H9 (cell line): ENCODE data around the gene RNF214. TPM values are rescaled to one million over a fixed set of nuclear protein-coding genes. Genes with fewer than 3 reads are reported as not detected.
"Not testable (repeated sequence)": the region's sequence is repeated elsewhere in the genome, so short reads cannot be mapped to it uniquely, and the experiment has no call there.

Experiments used
- DNase-seq: peaks from one replicate; pipeline ENCODE4 v3.0.0-alpha.2; 2017
- H2AFZ ChIP-seq: one replicate; pipeline ENCODE4 v1.6.1; 2013; ENCODE audit warnings: mild to moderate bottlenecking, low read length, control low read depth, moderate library complexity
- H2AK5ac ChIP-seq: 2 replicates; pipeline ENCODE4 v1.6.1; 2013; ENCODE audit warnings: low read length, control low read depth, mixed read lengths; ENCODE audit not compliant: insufficient read length
- H2BK120ac ChIP-seq: one replicate; pipeline ENCODE4 v1.6.1; 2013; ENCODE audit warnings: low read depth, mild to moderate bottlenecking, low read length, control low read depth, inconsistent platforms; ENCODE audit not compliant: poor library complexity, severe bottlenecking
- H2BK12ac ChIP-seq: 2 replicates; pipeline ENCODE4 v1.6.1; 2013; ENCODE audit warnings: low read length, control low read depth, mixed read lengths, low read depth; ENCODE audit not compliant: insufficient read length
- H2BK15ac ChIP-seq: 2 replicates; pipeline ENCODE4 v1.6.1; 2013; ENCODE audit warnings: low read depth, low read length, control low read depth
- H2BK20ac ChIP-seq: one replicate; pipeline ENCODE4 v1.6.1; 2013; ENCODE audit warnings: low read depth, mild to moderate bottlenecking, low read length, control low read depth, inconsistent platforms; ENCODE audit not compliant: poor library complexity, severe bottlenecking
- H2BK5ac ChIP-seq: 2 replicates; pipeline ENCODE4 v1.6.1; 2013; ENCODE audit warnings: low read length, control low read depth, mixed read lengths; ENCODE audit not compliant: insufficient read length
- H3K14ac ChIP-seq: 2 replicates; pipeline ENCODE4 v1.6.1; 2013; ENCODE audit warnings: low read length, control low read depth; ENCODE audit not compliant: insufficient read depth
- H3K18ac ChIP-seq: 2 replicates; pipeline ENCODE4 v1.6.1; 2013; ENCODE audit warnings: low read depth, mild to moderate bottlenecking, mixed read lengths, low read length, control low read depth; ENCODE audit not compliant: insufficient read length
- H3K23ac ChIP-seq: 2 replicates; pipeline ENCODE4 v1.6.1; 2013; ENCODE audit warnings: low read length, control low read depth, mixed read lengths, low read depth; ENCODE audit not compliant: insufficient read length
- H3K23me2 ChIP-seq: 2 replicates; pipeline ENCODE4 v1.6.1; 2013; ENCODE audit warnings: low read depth, mild to moderate bottlenecking, mixed read lengths, low read length, control low read depth; ENCODE audit not compliant: insufficient read length, poor library complexity, severe bottlenecking
- H3K27ac ChIP-seq: 2 replicates; pipeline ENCODE4 v1.5.1; 2013; ENCODE audit warnings: low read length, control low read depth, mixed read lengths, low read depth; ENCODE audit not compliant: insufficient read length
- H3K27me3 ChIP-seq: 2 replicates; pipeline ENCODE4 v1.6.1; 2013; ENCODE audit warnings: low read length, control low read depth, inconsistent platforms; ENCODE audit not compliant: insufficient read depth
- H3K4ac ChIP-seq: 2 replicates; pipeline ENCODE4 v1.6.1; 2013; ENCODE audit warnings: low read depth, mild to moderate bottlenecking, control low read depth, inconsistent platforms, low read length, moderate library complexity
- H3K4me1 ChIP-seq: 2 replicates; pipeline ENCODE4 v1.6.1; 2013; ENCODE audit warnings: low read length, control low read depth, inconsistent platforms; ENCODE audit not compliant: insufficient read depth
- H3K4me2 ChIP-seq: 2 replicates; pipeline ENCODE4 v1.6.1; 2013; ENCODE audit warnings: low read length, control low read depth, mixed read lengths; ENCODE audit not compliant: insufficient read length, insufficient read depth
- H3K56ac ChIP-seq: 2 replicates; pipeline ENCODE4 v1.6.1; 2013; ENCODE audit warnings: low read depth, mild to moderate bottlenecking, mixed read lengths, low read length, control low read depth; ENCODE audit not compliant: insufficient read length
- H3K79me1 ChIP-seq: 2 replicates; pipeline ENCODE4 v1.6.1; 2013; ENCODE audit warnings: low read depth, mild to moderate bottlenecking, moderate library complexity, low read length, control low read depth, inconsistent platforms; ENCODE audit not compliant: insufficient read depth, poor library complexity, severe bottlenecking
- H3K79me2 ChIP-seq: 2 replicates; pipeline ENCODE4 v1.6.1; 2013; ENCODE audit warnings: low read length, control low read depth, inconsistent platforms; ENCODE audit not compliant: insufficient read depth
- H3K9ac ChIP-seq: 2 replicates; pipeline ENCODE4 v1.6.1; 2013; ENCODE audit warnings: low read length, control low read depth, mixed read lengths; ENCODE audit not compliant: insufficient read length; ENCODE audit errors: extremely low read depth
- H3K9me3 ChIP-seq: one replicate; pipeline ENCODE4 v1.6.1; 2013; ENCODE audit warnings: low read depth, low read length, inconsistent platforms; ENCODE audit not compliant: control insufficient read depth
- H3T11ph ChIP-seq: one replicate; pipeline ENCODE4 v1.6.1; 2013; ENCODE audit warnings: mild to moderate bottlenecking, low read length, control low read depth, inconsistent platforms
- H4K20me1 ChIP-seq: one replicate; pipeline ENCODE4 v1.6.1; 2013; ENCODE audit not compliant: control insufficient read depth, insufficient read length, insufficient read depth
- H4K5ac ChIP-seq: 2 replicates; pipeline ENCODE4 v1.6.1; 2013; ENCODE audit warnings: low read depth, mild to moderate bottlenecking, mixed read lengths, low read length, control low read depth; ENCODE audit not compliant: insufficient read length
- H4K8ac ChIP-seq: replicated peaks from 2 replicates; pipeline ENCODE4 v1.6.1; 2013; ENCODE audit warnings: low read length, control low read depth, mixed read lengths, low read depth; ENCODE audit not compliant: insufficient read length
- H4K91ac ChIP-seq: 2 replicates; pipeline ENCODE4 v1.6.1; 2013; ENCODE audit warnings: low read depth, mild to moderate bottlenecking, moderate library complexity, mixed read lengths, low read length, control low read depth; ENCODE audit not compliant: insufficient read length
- H3K27ac Mint-ChIP-seq, 3 experiments: 2 replicates in 2 of 3; 3 replicates in 1 of 3; pipeline ENCODE4 v1.8.0; 2020 to 2021; ENCODE audit warnings: mixed read lengths in 3 of 3, mild to moderate bottlenecking in 1 of 3, moderate library complexity in 1 of 3
- H3K27me3 Mint-ChIP-seq: 2 replicates; pipeline ENCODE4 v1.8.0; 2021; ENCODE audit warnings: low read depth, mild to moderate bottlenecking, moderate library complexity, mixed read lengths
- H3K36me3 Mint-ChIP-seq, 3 experiments: 2 replicates in 2 of 3; 3 replicates in 1 of 3; pipeline ENCODE4 v1.8.0; 2020 to 2021; ENCODE audit warnings: low read depth in 3 of 3, mixed read lengths in 3 of 3; ENCODE audit not compliant: insufficient read depth in 1 of 3
- H3K4me1 Mint-ChIP-seq, 2 experiments: 2 replicates each; pipeline ENCODE4 v1.8.0; 2020; ENCODE audit warnings: mixed read lengths in 2 of 2
- H3K4me3 Mint-ChIP-seq, 2 experiments: 2 replicates in 1 of 2; 3 replicates in 1 of 2; pipeline ENCODE4 v1.8.0; 2020 to 2021; ENCODE audit warnings: mild to moderate bottlenecking in 2 of 2, mixed read lengths in 2 of 2, moderate library complexity in 1 of 2
- H3K9me3 Mint-ChIP-seq, 2 experiments: 2 replicates in 1 of 2; 3 replicates in 1 of 2; pipeline ENCODE4 v1.8.0; 2020; ENCODE audit warnings: mild to moderate bottlenecking in 2 of 2, mixed read lengths in 2 of 2, moderate library complexity in 1 of 2
- CTCF ChIP-seq: fragments of 200-600 bp; sonication (generic); conservative IDR thresholded peaks from 3 replicates; pipeline ENCODE4 v1.8.0; 2021; ENCODE audit warnings: antibody characterized with exemption, mild to moderate bottlenecking
- WGBS: extraction: QIAGEN DNeasy Blood & Tissue Kit; methylation state at CpG from one replicate; pipeline ENCODE4 v1.1.7; 2013; ENCODE audit warnings: missing lambda C conversion rate, low lambda C conversion rate, mixed read lengths; ENCODE audit not compliant: insufficient read length; ENCODE audit errors: extremely low coverage; 5-methylcytosine and 5-hydroxymethylcytosine counted together
- total RNA-seq: library from RNA; stranded (reverse); gene quantifications from 2 replicates; pipeline ENCODE4 v1.2.1, GENCODE V29; 2021

Gene RNF214
- total RNA-seq, 1 experiment from 2014 or later = 26.0 TPM

- H3K79me2 ChIP-seq = no peaks in the 10 kb centered on the region
- no CpG with 5 or more reads among the region's 5 CpGs for WGBS
- H3K27me3 ChIP-seq = no peaks in the 10 kb centered on the region
- no peak for TF ChIP-seq CTCF
- no peak overlapping the region for H3T11ph ChIP-seq
- peaks cover 10% of the 10 kb centered on the region for H3K23me2 ChIP-seq
- no peaks in the 10 kb centered on the region for H3K9me3 ChIP-seq
- H4K91ac ChIP-seq = no peak overlapping the region
- H3K23ac ChIP-seq = no peak overlapping the region
- no peak overlapping the region for H2BK5ac ChIP-seq
- no peak overlapping the region for H2AK5ac ChIP-seq
- no peak overlapping the region for H3K27ac Mint-ChIP-seq
- no peak overlapping the region for H4K8ac ChIP-seq
- H4K20me1 ChIP-seq = no peaks in the 10 kb centered on the region
- H3K36me3 Mint-ChIP-seq = no peaks in the 10 kb centered on the region
- H3K4ac ChIP-seq = no peak overlapping the region
- H2AFZ ChIP-seq = no peak overlapping the region
- H2BK15ac ChIP-seq = no peak overlapping the region
- no peak overlapping the region for H4K5ac ChIP-seq
- H3K4me2 ChIP-seq = no peak overlapping the region
- no peaks in the 10 kb centered on the region for H3K4me1 ChIP-seq
- no peak overlapping the region for H3K14ac ChIP-seq
- H3K27ac ChIP-seq = no peak overlapping the region
- no peak overlapping the region for H3K9ac ChIP-seq
- peaks cover 12 to 14% of the 10 kb centered on the region in 2 experiments for H3K4me1 Mint-ChIP-seq
- H2BK20ac ChIP-seq = no peak overlapping the region
- no peak overlapping the region for H2BK12ac ChIP-seq
- peaks cover 5% of the 10 kb centered on the region for H3K27me3 Mint-ChIP-seq
- no peak overlapping the region for H3K4me3 Mint-ChIP-seq
- H3K56ac ChIP-seq = no peak overlapping the region
- no peak for DNase-seq
- no peak overlapping the region for H3K18ac ChIP-seq
- no peaks in the 10 kb centered on the region for H3K9me3 Mint-ChIP-seq
- H2BK120ac ChIP-seq = no peak overlapping the region
- H3K79me1 ChIP-seq = no peaks in the 10 kb centered on the region
Observed at GRCh38 chr11:117319214-117319840, 86.9 kb downstream of the RNF214 start.

DNA sequence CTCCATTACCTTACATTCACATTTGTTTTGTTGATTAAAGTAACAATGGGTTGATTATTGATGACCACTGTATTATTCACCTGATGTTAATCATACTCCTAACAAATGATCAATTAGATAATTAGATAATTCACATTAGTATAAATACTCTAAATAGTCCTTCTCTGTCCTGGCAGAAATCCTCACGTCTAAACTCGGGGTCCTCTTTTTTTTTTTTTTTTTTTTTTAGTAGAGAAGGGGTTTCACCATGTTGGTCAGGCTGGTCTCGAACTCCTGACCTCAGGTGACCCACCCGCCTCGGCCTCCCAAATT, 94.7 kb downstream of the RNF214 start:
- H3K9me3 Mint-ChIP-seq, H3K23me2 ChIP-seq, H3K4me2 ChIP-seq, H2BK20ac ChIP-seq, H3K14ac ChIP-seq, H2BK120ac ChIP-seq, H2BK12ac ChIP-seq, H2BK15ac ChIP-seq, H3K27me3 ChIP-seq, H4K91ac ChIP-seq, H4K8ac ChIP-seq, H3K27me3 Mint-ChIP-seq, H3K4me3 Mint-ChIP-seq, H3K36me3 Mint-ChIP-seq, DNase-seq, H3K4me1 ChIP-seq, H4K20me1 ChIP-seq, H3K27ac ChIP-seq, H3K23ac ChIP-seq, H4K5ac ChIP-seq, H3K79me2 ChIP-seq, H3K27ac Mint-ChIP-seq, H3K18ac ChIP-seq, H3K4ac ChIP-seq, H2BK5ac ChIP-seq, H3K9ac ChIP-seq, H3T11ph ChIP-seq, H2AK5ac ChIP-seq, H3K9me3 ChIP-seq, H3K56ac ChIP-seq, H3K4me1 Mint-ChIP-seq, H3K79me1 ChIP-seq, H2AFZ ChIP-seq: not testable (repeated sequence)
- WGBS = no CpG with 5 or more reads among the region's 5 CpGs
